ENCODE measurements around the gene LAMA3. TPM values are rescaled to one million over a fixed set of nuclear protein-coding genes. Genes with fewer than 3 reads are reported as not detected.

LAMA3 gene
- total RNA-seq, 1 experiment from 2014 or later = 0.44 TPM

- in situ Hi-C loops (cut with HindIII; ENCODE audit: low sequenced_read_pairs) = no loop called here
- no peak for DNase-seq (ENCODE audit: low spot score)
These were observed 220.8 kb downstream of the LAMA3 start for GRCh38 chr18:23910032-23910431.

DNA sequence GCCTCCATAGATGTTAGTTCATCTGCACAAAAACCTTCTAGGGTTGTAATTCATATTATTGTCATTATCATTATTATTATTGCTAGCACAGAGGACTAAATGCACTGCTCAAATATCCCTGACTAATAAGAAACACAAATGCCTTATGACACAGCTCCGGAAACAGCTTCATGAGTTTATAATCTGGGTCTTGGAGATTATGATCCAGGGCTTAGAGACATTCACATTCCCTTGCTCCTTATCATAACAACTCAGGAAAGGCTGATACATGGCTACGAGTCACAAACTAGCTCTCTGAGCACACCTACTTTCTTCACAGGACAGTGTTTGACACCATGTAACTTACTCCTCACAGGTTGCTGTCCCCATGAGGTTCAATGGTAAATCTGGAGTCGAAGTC is 223.1 kb downstream of the LAMA3 start:
- DNase-seq (ENCODE audit: low spot score) = no peak
- in situ Hi-C loops (cut with HindIII; ENCODE audit: low sequenced_read_pairs) = no loop called here

DNA sequence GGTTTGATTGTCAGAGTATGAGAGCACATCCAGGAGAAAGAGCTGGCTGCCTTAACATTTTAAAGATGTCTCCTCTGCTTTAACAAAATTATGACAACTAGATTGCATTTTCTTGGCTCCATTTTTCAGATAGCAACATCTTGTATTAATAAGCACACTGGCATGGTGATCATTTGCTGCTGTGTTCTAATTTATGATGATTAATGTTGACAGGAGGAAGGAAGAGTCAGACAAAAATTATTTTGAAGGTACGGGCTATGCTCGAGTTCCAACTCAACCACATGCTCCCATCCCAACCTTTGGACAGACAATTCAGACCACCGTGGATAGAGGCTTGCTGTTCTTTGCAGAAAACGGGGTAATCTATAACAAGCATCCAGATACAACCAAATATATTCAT is 227.1 kb downstream of the LAMA3 start:
- DNase-seq (ENCODE audit: low spot score) = no peak
- in situ Hi-C loops (cut with HindIII; ENCODE audit: low sequenced_read_pairs) = no loop called here

DNA sequence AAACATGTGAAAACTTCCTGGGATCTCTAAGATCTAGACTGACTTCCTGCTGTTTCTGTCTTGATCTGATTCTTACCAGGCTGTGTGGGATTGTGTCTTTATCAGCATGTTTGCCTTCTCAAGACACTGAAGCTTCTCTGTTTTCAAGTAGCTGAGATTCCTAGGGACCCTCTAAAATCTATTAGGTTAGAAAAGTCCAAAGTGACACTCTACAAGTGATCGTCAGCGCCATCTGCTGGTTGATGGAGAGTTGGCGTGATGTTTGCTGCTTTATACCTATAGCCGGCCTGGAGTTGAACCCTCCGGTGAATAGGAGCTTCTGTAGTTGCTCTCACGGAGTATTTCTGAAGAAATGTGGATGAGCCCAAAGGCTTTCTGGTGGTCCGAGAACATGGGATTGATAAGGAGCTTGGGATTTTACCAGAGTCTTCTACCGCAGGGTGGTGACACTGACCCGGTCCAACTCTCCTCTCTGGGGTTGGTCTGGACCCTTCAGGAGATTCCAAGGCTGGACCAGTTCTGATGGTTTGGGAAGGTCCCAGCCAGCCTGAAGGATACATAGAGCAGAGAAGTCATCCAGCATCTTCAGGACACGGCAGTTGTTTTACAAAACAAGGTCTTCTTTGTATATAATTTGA is 229.3 kb downstream of the LAMA3 start:
- peak; percentile 39 for DNase-seq (ENCODE audit: low spot score)
- in situ Hi-C loops (cut with HindIII; ENCODE audit: low sequenced_read_pairs) = no loop called here

DNA sequence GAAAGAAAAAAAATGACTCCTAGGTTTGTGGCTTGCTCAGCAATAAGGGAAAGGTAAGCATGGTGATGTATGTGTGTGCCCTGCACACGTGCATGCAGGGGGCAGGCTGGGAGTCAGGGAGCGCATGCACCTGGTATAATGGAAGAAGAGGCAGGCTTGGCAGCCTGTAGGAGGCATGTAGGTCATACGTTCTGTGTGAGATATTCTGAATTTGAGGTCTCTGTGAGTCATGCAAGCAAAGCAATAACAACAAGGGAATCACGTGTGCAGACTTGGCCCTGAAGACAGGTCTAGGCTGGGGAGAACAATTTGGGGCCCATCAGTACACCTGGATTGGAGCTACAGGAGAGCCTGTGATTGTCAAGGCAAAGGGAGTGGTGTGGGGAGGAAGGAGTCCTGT is 230.8 kb downstream of the LAMA3 start:
- in situ Hi-C loops (cut with HindIII; ENCODE audit: low sequenced_read_pairs) = no loop called here
- no peak for DNase-seq (ENCODE audit: low spot score)

DNA sequence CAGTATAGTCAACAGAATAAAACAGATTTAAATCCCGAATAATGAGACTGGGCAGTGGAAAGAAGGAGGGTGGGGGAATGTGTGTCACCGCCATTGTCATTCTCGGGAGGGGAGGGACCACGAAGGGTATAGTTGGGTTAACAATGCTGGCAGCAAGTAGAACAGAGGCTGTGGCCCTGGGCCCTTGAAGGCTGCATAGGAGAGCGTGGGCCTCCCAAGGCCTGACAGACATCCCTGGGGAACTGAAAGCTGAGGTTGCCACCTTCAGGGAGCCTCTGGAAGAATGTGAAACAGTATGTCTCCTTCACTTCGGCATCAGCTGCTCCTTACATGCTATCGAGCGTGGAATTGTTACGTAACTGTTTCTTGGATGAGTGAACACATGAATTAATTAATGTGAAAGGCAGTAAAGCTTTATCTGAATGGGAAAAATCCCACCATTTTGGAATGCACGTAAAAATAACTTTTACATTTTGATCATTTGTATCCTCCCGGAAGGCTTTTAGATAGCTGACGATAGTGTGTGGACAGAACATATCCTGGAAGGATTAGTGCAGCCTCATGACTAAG is 232.5 kb downstream of the LAMA3 start:
- in situ Hi-C loops (cut with HindIII; ENCODE audit: low sequenced_read_pairs) = no loop called here
- no peak for DNase-seq (ENCODE audit: low spot score)

DNA sequence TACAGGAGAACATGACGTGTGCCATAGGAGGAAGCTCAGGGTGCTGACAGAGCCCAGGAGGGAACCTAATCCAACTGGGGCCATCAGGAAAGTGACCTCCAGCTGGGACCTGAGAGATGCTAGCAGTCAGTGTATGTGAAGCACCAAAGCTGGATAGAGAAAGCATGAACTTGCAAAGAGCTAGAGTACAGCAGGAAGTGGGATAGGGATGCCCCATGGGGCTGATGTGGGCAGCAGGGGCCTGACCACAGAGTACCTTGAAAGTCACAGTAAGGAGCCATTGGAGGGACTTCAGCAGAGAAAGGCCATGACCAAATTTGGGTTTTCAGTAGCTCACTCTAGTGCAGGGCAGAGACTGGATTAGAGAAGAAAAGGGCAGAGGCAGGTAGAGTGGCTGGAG is 233.7 kb downstream of the LAMA3 start:
- no peak for DNase-seq (ENCODE audit: low spot score)
- in situ Hi-C loops (cut with HindIII; ENCODE audit: low sequenced_read_pairs) = no loop called here

- in situ Hi-C loops (cut with HindIII; ENCODE audit: low sequenced_read_pairs) = no loop called here
- DNase-seq (ENCODE audit: low spot score) = no peak
These were observed 235.6 kb downstream of the LAMA3 start for GRCh38 chr18:23924813-23925212.

- DNase-seq (ENCODE audit: low spot score) = no peak
- in situ Hi-C loops (cut with HindIII; ENCODE audit: low sequenced_read_pairs) = no loop called here
These were observed 237.3 kb downstream of the LAMA3 start for GRCh38 chr18:23926571-23926970.

DNA sequence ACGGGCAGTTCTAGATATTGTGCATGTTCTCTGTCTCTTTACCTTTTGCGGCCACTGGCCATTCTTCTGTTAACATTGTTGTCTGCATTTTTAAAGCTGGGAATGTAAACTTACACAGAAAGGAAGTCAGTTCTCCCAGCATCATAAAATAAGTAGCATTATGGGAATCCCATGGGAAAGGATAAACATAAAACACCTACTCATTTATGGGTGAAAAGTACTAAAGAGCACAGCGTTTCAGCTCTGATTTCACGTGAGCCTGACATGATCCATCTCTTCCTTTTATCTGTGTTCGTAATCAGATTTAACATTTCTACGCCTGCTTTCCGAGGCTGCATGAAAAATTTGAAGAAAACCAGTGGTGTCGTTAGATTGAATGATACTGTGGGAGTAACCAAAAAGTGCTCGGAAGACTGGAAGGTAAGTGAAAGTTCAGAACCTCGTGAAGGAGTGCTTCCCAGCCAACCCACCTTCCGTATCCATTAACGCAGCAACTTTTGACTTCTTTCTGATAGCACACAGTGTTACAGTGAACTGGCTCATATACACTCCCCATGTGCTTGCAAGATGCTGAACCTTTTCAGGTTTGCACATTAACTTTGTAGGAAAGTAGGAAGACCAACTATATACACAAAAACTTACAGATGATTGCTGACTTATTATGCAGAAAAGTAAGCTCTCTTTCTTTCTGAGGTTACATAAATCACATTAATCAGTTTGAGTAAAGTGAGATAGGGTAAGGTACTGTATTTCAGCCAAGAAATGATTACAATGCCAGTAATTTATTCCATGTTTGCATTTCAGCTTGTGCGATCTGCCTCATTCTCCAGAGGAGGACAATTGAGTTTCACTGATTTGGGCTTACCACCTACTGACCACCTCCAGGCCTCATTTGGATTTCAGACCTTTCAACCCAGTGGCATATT is 238.8 kb downstream of the LAMA3 start:
- in situ Hi-C loops (cut with HindIII; ENCODE audit: low sequenced_read_pairs) = no loop called here
- DNase-seq (ENCODE audit: low spot score) = no peak

DNA sequence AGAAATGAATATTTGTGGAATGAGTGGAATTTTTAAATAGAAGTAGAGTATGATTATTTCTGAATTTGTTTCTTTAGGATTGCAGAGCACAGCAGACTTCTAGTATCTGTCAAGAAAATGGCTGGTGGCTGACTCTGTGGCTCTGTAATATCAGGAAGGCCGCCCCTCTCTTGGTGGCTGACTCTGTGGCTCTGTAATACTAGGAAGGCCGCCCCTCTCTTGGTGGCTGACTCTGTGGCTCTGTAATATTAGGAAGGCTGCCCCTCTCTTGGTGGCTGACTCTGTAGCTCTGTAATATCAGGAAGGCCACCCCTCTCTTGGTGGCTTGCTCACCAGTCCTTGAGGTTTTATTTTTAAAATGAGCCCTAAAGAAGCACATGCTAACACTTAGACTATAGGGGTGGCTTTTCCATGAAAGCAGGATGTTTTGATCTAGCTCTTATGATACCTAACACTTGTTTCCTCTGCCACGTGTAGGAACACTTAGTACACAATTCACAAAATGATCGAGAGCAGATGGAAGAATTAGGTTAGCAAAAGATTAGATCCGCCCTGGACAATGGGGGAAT is 240.2 kb downstream of the LAMA3 start:
- no peak for DNase-seq (ENCODE audit: low spot score)
- in situ Hi-C loops (cut with HindIII; ENCODE audit: low sequenced_read_pairs) = no loop called here

DNA sequence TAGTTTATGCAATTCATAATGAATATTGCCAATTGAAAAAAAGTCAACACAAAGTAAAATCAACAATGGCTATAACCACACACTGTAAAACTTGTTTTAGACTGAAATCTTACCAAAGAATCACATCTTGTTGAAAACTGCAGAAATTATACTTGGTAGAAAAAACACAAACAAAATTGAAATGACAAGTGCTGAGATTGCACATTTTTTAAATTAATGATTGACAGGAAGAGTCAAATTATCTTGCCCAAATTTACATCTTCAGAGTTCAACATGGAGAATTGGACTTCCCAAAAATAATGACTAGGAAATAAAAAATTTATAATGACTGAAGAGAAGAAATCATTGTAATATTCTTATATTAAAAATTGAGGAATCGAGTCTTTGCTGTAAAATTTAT is 240.7 kb downstream of the LAMA3 start:
- no peak for DNase-seq (ENCODE audit: low spot score)
- in situ Hi-C loops (cut with HindIII; ENCODE audit: low sequenced_read_pairs) = no loop called here

DNA sequence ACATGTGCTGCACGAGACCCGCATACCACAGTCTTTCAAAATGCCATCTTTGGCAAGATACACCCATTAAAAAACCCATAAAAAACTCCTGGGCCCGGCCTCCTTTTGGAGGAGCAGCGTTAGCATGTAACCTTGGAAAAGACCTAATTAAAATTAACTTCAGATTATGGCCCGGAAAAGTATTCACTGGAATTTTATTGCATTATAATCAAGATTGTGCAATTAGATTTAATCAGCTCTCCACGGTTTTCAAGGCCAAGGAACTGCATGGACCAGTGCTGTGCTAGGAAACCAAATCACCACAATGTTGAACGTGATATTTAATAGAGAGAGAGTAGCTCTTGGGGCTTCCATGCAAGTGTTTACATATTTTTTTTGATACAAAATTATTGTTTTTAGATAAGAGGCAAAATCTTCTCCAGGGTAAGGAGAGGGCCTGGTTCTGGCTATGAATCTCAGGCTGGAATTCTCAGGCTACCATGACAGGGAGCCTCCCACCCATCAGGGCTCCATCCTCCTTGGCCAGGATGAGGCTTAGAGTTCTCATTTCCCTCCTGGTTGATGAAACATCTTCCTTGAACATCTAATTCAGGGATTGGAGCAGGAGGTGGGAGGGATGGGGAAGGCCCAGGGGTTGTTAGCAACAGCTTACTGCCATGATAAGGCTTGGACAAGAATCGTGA is 243.3 kb downstream of the LAMA3 start:
- DNase-seq (ENCODE audit: low spot score) = no peak
- in situ Hi-C loops (cut with HindIII; ENCODE audit: low sequenced_read_pairs) = no loop called here

DNA sequence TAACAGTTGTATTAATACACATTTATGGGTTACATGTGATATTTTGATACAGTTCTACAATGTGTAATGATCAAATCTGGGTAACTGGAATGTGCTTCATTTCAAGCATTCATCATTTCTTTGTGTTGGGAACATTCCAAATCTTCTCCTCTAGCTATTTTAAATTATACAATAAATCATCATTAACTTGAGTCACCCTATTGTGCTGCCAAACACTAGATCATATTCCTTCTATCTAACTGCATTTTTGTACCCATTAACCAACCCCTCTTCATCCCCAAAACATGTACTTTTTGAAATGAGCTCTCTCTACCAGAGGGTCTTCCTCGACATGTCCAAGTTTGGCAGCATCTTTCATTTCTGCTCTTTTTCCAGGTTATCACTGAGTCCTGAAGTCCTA is 244.2 kb downstream of the LAMA3 start:
- no peak for DNase-seq (ENCODE audit: low spot score)
- in situ Hi-C loops (cut with HindIII; ENCODE audit: low sequenced_read_pairs) = no loop called here

GRCh38 chr18:23934252-23934651 is 245.0 kb downstream of the LAMA3 start:
- in situ Hi-C loops (cut with HindIII; ENCODE audit: low sequenced_read_pairs) = no loop called here
- DNase-seq (ENCODE audit: low spot score) = no peak

GRCh38 chr18:23934863-23935262 is 245.6 kb downstream of the LAMA3 start:
- in situ Hi-C loops (cut with HindIII; ENCODE audit: low sequenced_read_pairs) = no loop called here
- DNase-seq (ENCODE audit: low spot score) = no peak

DNA sequence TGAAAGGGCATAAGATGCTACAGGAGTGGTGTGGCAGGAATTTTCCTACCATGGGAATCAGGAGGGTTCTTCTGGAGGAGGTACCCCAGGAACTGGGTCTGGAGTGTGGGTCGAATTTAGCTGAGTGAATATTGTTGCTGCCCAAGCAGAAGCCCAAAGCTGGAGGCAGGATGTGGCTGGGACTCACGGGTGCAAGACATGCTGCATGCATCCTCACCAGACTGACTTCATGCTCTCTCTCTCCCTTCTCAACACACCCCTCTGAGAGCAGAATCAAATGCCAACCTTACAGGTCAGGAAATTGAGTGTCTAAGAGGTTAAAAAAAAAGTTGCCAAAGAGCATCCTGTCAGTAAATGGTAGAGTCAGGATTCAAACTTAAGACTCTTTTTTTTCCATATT is 246.6 kb downstream of the LAMA3 start:
- DNase-seq (ENCODE audit: low spot score) = no peak
- in situ Hi-C loops (cut with HindIII; ENCODE audit: low sequenced_read_pairs) = no loop called here

GRCh38 chr18:23936381-23936958 is 247.2 kb downstream of the LAMA3 start:
- in situ Hi-C loops (cut with HindIII; ENCODE audit: low sequenced_read_pairs) = no loop called here
- no peak for DNase-seq (ENCODE audit: low spot score)

DNA sequence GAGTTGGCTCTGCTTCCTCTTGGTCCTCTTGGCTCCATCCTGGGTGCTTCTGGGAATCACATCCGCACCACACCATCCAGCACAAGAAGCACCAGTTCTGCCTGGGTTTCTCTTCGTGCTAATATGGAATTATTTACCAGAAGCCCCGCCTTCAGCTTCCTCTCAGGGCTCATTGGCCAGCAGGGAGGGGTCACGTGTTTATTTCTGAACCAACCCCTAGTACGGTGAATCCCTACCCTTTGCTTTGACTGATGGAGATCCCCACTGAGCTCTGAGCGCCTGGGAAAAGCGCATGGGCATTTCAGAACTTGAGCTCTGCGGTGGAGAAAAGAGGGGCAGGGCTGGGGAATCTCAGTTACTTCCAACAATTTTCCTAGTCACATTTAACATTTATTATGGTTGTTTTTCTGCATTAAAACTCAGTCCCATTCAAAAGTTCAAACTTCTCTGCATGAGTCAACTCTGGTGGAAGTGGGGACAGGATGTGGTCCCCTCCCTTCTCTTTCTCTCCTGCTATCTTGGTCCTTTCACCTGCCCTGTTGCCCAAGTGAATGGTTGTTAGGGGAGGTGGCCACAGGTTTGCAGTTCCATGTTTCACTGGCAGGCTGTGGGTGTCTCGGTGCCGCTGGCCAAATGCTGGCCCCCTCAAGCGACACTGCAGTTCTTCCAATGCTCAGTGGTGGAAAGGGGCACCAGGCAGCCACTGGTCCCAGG is 248.9 kb downstream of the LAMA3 start:
- DNase-seq (ENCODE audit: low spot score) = no peak
- in situ Hi-C loops (cut with HindIII; ENCODE audit: low sequenced_read_pairs) = no loop called here
